K562 (cell line): Measurements from ENCODE around the gene SNX30. TPM values are rescaled to one million over a fixed set of nuclear protein-coding genes. Genes with fewer than 3 reads are reported as not detected.

ENCODE experiments used
- BMI1 ChIP-seq: fragments of 150-350 bp; IDR thresholded peaks from 2 replicates; pipeline ENCODE4 v1.6.1; 2014; ENCODE audit warnings: low read length
- E2F3 ChIP-seq: fragments of 250-450 bp; sonication (Bioruptor Pico); IDR thresholded peaks from 2 replicates; pipeline ENCODE4 v1.4.0; 2020; ENCODE audit warnings: mild to moderate bottlenecking
- GABPB1 ChIP-seq: sonication (generic); formaldehyde crosslinking; IDR thresholded peaks from 2 replicates; pipeline ENCODE4 v1.8.0; 2022; ENCODE audit warnings: mild to moderate bottlenecking, missing genetic modification reagents
- KHSRP ChIP-seq: fragments of 450-650 bp; IDR thresholded peaks from 2 replicates; pipeline ENCODE4 v1.6.1; 2017
- MAFG ChIP-seq: fragments of 450-650 bp; conservative IDR thresholded peaks from 2 replicates; pipeline ENCODE4 v1.6.1; 2016; ENCODE audit warnings: missing genetic modification characterization, missing compliant biosample characterization
- PBX2 ChIP-seq, 2 experiments: IDR thresholded peaks in 1 of 2; conservative IDR thresholded peaks in 1 of 2; 2 replicates each; pipeline ENCODE4 v1.6.1; 2016; ENCODE audit warnings: low read depth in 2 of 2, mild to moderate bottlenecking in 1 of 2, missing compliant biosample characterization in 1 of 2, missing genetic modification characterization in 1 of 2, moderate library complexity in 1 of 2
- RAD51 ChIP-seq: fragments of 450-650 bp; IDR thresholded peaks from 2 replicates; pipeline ENCODE4 v1.7.1; 2016; ENCODE audit warnings: low read depth, mild to moderate bottlenecking, borderline replicate concordance
- RFX1 ChIP-seq: fragments of 450-650 bp; IDR thresholded peaks from 2 replicates; pipeline ENCODE4 v1.6.1; 2016; ENCODE audit warnings: mild to moderate bottlenecking, moderate library complexity
- RNF219 ChIP-seq: fragments of 250-450 bp; sonication (Bioruptor Pico); IDR thresholded peaks from 2 replicates; pipeline ENCODE4 v1.5.0; 2022; ENCODE audit warnings: mild to moderate bottlenecking
- RREB1 ChIP-seq: fragments of 250-450 bp; sonication (Bioruptor Pico); IDR thresholded peaks from 2 replicates; pipeline ENCODE4 v1.4.0; 2020
- SAFB ChIP-seq: fragments of 200-400 bp; formaldehyde crosslinking; IDR thresholded peaks from 2 replicates; pipeline ENCODE4 v1.6.1; 2017; ENCODE audit warnings: low read depth, low read length, borderline replicate concordance
- ZBTB49 ChIP-seq: sonication (generic); formaldehyde crosslinking; IDR thresholded peaks from 2 replicates; pipeline ENCODE4 v1.8.0; 2022; ENCODE audit warnings: missing genetic modification reagents, mild to moderate bottlenecking, borderline replicate concordance
- ZNF143 ChIP-seq: sonication (generic); formaldehyde crosslinking; IDR thresholded peaks from 2 replicates; pipeline ENCODE4 v1.9.0; 2022; ENCODE audit warnings: mild to moderate bottlenecking, missing genetic modification reagents
- ZNF311 ChIP-seq: fragments of 250-450 bp; sonication (Bioruptor Pico); IDR thresholded peaks from 2 replicates; pipeline ENCODE4 v1.4.0; 2020; ENCODE audit warnings: mild to moderate bottlenecking, moderate library complexity
- ZNF77 ChIP-seq: fragments of 250-450 bp; sonication (Bioruptor Pico); IDR thresholded peaks from 2 replicates; pipeline ENCODE4 v1.5.0; 2020
- polyA plus RNA-seq, 8 experiments: library from polyadenylated mRNA; depleted of rRNA in 4 of 8; stranded (reverse) in 5 of 8; unstranded in 3 of 8; fragments of >200 nt; fragmentation: Nextera tagmentation in 2 of 8; fragmentation: Illumina TruSeq in 1 of 8; extraction: Ambion mirVana in 2 of 8; extraction: Trizol in 1 of 8; gene quantifications; 2 replicates each; pipeline versions ENCODE4 v1.2.1 to v1.2.3, GENCODE V29; 2011 to 2014; ENCODE audit warnings: inconsistent platforms in 1 of 8, missing spikeins in 1 of 8
- total RNA-seq, 7 experiments: library from RNA; depleted of rRNA in 6 of 7; stranded (reverse); fragments of >200 nt in 6 of 7; fragmentation: Illumina TruSeq in 2 of 7; extraction: Trizol in 2 of 7; gene quantifications; 2 replicates each; pipeline versions ENCODE4 v1.2.1 to v1.2.3, GENCODE V29; 2011 to 2021; ENCODE audit warnings: low replicate concordance in 1 of 7

The SNX30 gene
- total and polyA plus RNA-seq, 9 of the 15 experiments (the other 6 are each of a cell fraction or from before 2014, with no cell fraction given), result 0.76 to 5.9 (median 3.3) TPM

GRCh38 chr9:112717661-112718331 lies 32.8 kb upstream of the SNX30 start, which contains the start of gene INIP (continued):
- no peak for TF ChIP-seq KHSRP
- no peak for TF ChIP-seq RAD51
- no peak for TF ChIP-seq RNF219 (CRISPR knock-in tag)
- peak; percentile 69 for TF ChIP-seq ZNF143 (CRISPR knock-in tag)
- no peak for TF ChIP-seq BMI1
- TF ChIP-seq ZBTB49, result no peak
- peak; percentile 88 for TF ChIP-seq GABPB1
- TF ChIP-seq ZNF311, result no peak
- no peak for TF ChIP-seq RREB1 (CRISPR knock-in tag)
- no peak for TF ChIP-seq RFX1
- peak; percentile 86 for TF ChIP-seq PBX2 (CRISPR knock-in tag; IDR thresholded peaks at IDR 0.05; ENCODE audit: low read depth)
- TF ChIP-seq PBX2 (tag; conservative IDR thresholded peaks at IDR 0.05; ENCODE audit: low read depth), result peak; percentile 96
- peak; percentile 75 for TF ChIP-seq E2F3 (CRISPR knock-in tag)
- TF ChIP-seq SAFB, result no peak
- TF ChIP-seq ZNF77 (CRISPR knock-in tag), result no peak
- no peak for TF ChIP-seq MAFG (tag)
